Urinary bladder (tissue), 4 donors: Measurements from ENCODE around the gene CTSA. TPM values are rescaled to one million over a fixed set of nuclear protein-coding genes. Genes with fewer than 3 reads are reported as not detected.
"Not testable (repeated sequence)": the region's sequence is repeated elsewhere in the genome, so short reads cannot be mapped to it uniquely, and the experiment has no call there.

ENCODE experiments used
- DNase-seq: peaks from one replicate; pipeline ENCODE4 v3.0.0-alpha.2; 2015; ENCODE audit errors: extremely low spot score
- H3K27ac ChIP-seq: one replicate; pipeline ENCODE4 v1.5.1; 2013; ENCODE audit warnings: low read depth, mild to moderate bottlenecking, moderate library complexity
- H3K36me3 ChIP-seq: one replicate; pipeline ENCODE4 v1.6.1; 2013; ENCODE audit warnings: mild to moderate bottlenecking, moderate library complexity; ENCODE audit not compliant: insufficient read depth
- H3K4me1 ChIP-seq: one replicate; pipeline ENCODE4 v1.6.1; 2013; ENCODE audit warnings: mild to moderate bottlenecking, moderate library complexity; ENCODE audit not compliant: insufficient read depth
- H3K4me3 ChIP-seq: one replicate; pipeline ENCODE4 v1.5.1; 2013; ENCODE audit warnings: low read depth, low read length
- WGBS: extraction: QIAGEN DNeasy Blood & Tissue Kit; methylation state at CpG from one replicate; pipeline ENCODE4 v1.1.7; 2013; 5-methylcytosine and 5-hydroxymethylcytosine counted together
- polyA plus RNA-seq: library from polyadenylated mRNA; stranded (reverse); fragments of 200-250 nt; gene quantifications from one replicate; pipeline ENCODE4 v1.2.3, GENCODE V29; 2013
- total RNA-seq: library from RNA; depleted of rRNA; stranded (reverse); fragments of >200 nt; gene quantifications from one replicate; pipeline ENCODE4 v1.2.3, GENCODE V29; 2014
- donor health status: healthy with polysubstance abuse.
- donor health status: healthy.

CTSA gene
- total and polyA plus RNA-seq, 2 donors, result 31.7 to 129 TPM

DNA sequence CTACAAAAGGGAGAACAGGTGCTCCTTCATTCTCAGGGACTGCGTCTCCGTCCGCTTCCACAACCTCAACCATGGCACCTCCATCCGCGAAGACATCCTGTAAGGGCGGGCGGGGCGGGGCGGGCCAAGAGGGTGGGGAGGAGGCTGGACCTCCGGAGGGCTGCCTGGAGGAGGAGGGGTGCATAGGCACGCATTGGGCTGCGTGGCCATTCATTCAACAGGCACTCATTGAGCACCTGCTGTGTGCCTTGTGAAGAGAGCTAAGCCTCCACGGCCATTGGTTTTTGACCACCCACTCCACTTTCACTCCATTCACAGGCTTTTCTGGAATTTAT is 33.3 kb upstream of the CTSA start:
- DNase-seq, result no peak
- WGBS, result 8% methylated on average over 13 of the region's 13 CpGs
- peak overlapping the region; percentile 91 for H3K4me3 ChIP-seq
- no peaks in the 10 kb centered on the region for H3K36me3 ChIP-seq
- peak overlapping the region; percentile 68 for H3K27ac ChIP-seq
- peaks cover 3% of the 10 kb centered on the region for H3K4me1 ChIP-seq

DNA sequence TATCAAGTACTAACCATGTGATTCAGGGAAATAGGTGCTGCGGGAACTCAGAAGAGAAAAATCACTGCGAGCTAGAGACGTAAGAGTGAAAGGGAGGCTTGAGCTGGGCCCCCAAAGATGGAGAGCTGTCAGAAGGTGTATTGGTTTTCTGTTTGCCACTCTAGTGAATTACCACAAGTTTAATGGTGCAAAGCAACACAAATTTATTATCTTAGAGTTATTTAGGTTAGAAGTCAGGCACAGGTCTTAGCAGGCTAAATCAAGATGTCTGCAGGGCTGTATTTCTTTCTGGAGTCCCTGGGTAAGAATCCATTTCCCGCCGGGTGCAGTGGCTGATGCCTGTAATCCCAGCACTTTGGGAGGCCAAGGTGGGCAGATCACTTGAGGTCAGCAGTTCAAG is 31.2 kb upstream of the CTSA start:
- H3K4me1 ChIP-seq, result peaks cover 2% of the 10 kb centered on the region
- no peak overlapping the region for H3K27ac ChIP-seq
- DNase-seq, result no peak
- no peak overlapping the region for H3K4me3 ChIP-seq
- 90% methylated on average over 5 of the region's 5 CpGs for WGBS
- no peaks in the 10 kb centered on the region for H3K36me3 ChIP-seq

DNA sequence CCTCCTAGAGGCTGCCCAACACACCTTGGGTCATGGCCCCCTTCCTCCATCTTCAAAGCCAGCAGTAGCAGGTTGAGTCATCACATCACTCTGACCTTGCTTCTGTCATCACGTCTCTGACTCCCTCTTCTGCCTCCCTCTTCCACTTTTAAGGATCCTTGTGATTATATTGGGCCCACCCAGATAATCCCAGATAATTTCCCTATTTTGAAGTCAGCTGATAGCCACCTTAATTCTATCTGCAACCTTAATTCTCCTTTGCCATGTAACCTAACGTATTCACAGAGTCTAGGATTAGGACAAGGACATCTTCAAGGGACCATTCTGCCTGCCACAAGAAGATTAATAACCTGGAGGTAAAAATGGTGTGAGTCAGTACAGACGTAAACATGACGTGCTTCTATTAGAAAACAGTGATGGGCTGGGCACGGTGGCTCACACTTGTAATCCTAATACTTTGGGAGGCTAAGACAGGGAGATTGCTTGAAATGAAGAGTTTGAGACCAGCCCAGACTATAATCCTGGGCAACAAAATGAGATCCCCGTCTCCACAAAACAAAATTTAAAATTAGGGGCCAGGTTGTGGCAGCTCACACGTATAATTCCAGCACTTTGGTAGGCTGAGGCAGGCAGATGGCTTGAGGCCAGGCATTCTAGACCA is 30.4 kb upstream of the CTSA start:
- no peak overlapping the region for H3K4me3 ChIP-seq
- H3K27ac ChIP-seq, result no peak overlapping the region
- WGBS, result 69% methylated on average over 7 of the region's 7 CpGs
- no peak for DNase-seq
- H3K36me3 ChIP-seq, result no peaks in the 10 kb centered on the region
- no peaks in the 10 kb centered on the region for H3K4me1 ChIP-seq

DNA sequence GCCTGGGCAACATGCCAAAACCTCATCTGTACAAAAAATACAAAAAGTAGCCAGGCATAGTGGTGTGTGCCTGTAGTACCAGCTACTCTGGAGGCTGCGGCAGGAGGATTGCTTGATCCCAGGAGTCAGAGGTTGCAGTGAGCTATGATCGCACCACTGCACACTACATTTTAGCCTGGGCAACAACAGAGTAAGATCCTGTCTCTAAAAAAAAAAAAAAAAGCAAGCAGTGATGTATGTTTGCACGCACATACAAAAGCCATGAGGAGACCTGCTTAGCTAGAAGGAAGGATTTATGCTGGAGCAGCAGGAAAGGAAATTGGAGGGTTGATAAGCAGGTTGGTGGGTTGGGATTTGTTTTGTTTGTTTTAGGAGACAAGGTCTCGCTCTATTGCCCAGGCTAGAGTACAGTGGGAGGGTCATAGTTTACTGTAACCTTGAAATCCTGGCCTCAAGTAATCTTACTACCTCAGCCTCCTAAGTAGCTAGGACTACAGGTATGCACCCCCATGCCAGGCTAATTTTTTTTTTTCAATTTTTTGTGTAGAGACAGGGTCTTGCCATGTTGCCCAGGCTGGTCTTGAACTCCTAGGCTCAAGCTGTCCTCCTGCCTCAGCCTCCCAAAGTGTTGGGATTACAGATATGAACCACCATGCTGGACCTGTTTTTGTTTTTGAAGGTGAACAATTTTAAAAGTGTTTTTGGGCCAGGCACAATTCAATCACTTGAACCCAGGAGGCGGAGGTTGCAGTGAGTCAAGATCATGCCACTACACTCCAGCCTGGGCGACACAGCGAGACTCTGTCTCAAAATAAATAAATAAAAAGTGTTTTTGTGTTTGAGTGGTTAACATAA is 29.7 kb upstream of the CTSA start:
- no peaks in the 10 kb centered on the region for H3K36me3 ChIP-seq
- WGBS, result 91% methylated on average over 7 of the region's 7 CpGs
- DNase-seq, result no peak
- H3K27ac ChIP-seq, result no peak overlapping the region
- no peaks in the 10 kb centered on the region for H3K4me1 ChIP-seq
- H3K4me3 ChIP-seq, result no peak overlapping the region

DNA sequence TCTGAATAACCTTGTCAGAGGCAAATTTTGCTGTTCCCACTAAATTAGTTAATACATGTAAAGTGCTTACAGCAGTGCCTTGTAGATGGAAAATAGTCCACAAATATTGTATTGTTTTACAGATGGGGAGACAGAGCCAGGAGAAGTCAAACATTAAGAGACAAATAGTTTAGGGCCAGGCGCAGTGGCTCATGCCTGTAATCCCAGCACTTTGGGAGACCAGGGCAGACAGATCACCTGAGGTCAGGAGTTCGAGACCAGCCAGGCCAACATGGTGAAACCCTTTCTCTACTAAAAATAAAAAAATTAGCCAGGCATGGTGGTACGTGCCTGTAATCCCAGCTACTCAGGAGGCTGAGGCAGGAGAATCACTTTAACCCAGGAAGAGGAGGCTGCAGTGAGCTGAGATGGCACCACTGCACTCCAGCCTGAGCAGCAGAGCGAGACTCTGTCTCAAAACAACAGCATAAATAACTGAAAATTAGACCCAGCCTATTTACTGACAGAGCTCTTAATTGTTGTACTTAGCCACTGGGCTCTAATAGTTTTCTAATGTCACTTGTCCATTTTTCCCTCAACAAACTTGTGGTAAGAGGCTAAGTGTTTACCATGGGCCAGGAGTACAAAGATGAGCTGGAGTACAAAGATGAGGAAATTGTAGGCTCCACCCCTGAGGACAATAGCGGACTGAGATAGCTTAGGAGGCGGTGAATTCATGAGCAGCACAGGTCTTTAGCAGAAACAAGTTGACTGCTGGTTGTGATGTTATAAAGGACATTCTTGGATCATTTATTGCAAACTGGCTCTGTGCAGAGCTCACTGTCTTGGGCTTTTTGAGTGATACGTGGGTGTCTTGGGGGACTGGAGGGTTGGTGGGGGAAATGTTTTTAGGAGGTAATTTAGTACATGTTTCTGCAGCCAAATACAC is 27.3 kb upstream of the CTSA start:
- 90% methylated on average over 7 of the region's 7 CpGs for WGBS
- Histone ChIP-seq H3K36me3 (no peaks in the 10 kb centered on the region), H3K4me3 (no peak overlapping the region), H3K4me1 (no peaks in the 10 kb centered on the region), H3K27ac (no peak overlapping the region)
- no peak for DNase-seq

DNA sequence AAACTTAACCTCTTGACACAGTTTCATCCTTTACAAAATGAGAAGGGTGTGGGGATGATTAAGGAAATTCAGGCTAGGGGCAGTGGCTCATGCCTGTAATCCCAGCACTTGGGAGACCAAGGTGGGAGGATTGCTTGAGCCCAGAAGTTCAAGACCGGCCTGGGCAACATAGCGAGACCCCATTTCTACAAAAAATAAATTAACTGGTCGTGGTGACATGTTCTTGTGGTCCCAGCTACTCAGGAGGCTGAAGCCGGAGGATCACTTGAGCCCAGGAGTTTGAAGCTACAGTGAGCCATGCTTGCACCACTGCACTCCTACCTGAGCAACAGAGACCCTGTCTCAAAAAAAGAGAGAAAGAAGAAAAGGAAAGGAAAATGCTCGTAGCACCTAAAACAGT is 24.7 kb upstream of the CTSA start:
- WGBS, result 94% methylated on average over 5 of the region's 5 CpGs
- Histone ChIP-seq H3K4me1 (no peaks in the 10 kb centered on the region), H3K27ac (no peak overlapping the region), H3K4me3 (no peak overlapping the region), H3K36me3 (no peaks in the 10 kb centered on the region)
- no peak for DNase-seq

DNA sequence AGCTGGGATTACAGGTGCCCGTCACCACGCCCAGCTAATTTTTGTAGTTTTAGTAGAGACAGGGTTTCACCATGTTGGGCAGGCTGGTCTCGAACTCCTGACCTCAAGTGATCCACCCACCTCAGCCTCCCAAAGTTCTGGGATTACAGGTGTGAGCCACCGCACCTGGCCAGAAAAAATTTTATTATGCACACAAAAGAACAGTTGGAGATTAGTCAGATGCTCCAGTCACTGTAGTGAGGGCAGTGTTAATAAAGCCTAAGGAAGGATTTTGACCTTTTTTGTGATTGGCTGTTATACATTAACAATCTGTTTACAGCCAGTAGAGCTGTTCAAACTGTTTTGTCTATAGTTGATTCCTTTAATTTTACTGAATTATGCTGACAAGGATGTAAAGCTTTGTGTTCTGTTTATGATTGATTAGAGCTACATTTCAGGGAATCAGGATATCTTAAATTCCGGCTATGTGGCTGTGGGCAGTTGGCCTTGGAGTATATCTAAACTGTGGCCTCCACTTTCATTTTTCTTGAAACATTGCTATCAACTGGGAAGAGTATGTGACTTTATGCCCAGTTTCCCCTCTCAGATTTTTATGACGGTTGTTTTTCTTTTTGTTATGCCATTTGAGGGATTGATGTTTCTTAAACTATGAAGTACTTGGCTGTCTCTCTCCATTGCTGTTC is 23.9 kb upstream of the CTSA start:
- no peak overlapping the region for H3K4me3 ChIP-seq

DNA sequence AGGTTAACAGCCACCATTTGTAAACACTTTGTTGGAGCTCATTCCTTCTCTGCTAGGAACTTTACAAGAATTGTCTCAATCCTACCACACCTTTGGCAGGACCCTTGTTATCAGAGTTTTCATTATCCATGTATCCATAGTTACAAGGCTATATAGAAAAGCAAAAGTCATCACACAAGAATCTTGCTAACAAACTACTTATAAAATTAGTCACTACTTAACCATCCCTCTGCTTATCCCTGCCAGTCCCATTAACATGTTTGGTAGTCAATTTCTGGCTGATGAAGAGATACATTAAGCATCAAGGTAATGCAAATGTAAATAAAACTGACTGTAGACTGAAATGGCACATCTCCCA is 23.3 kb upstream of the CTSA start:
- H3K27ac ChIP-seq, result no peak overlapping the region

More for the DNA sequence above, 23.9 kb upstream of the CTSA start:
- Histone ChIP-seq H3K36me3 (no peaks in the 10 kb centered on the region), H3K27ac (no peak overlapping the region), H3K4me1 (no peaks in the 10 kb centered on the region)
- no peak for DNase-seq
- 83% methylated on average over 6 of the region's 6 CpGs for WGBS

DNA sequence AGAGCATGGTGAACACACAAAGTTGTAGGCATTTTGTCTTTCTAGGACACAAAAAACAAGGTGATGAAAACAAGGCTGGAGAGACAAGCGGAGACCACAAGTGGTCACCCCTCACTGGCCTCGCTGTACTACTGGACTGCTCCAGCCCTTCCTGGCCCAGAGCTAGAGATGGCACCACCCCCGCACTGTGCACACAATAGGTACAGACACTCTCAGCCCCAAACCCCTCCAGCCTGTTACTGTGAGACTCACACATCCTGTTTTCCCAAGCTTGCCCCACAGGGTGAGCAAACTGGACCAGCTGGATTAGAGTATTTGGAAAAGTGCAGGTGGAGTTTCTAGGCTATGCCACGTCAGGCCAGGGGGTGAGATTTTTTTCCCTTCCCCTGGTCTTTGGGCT is 18.5 kb upstream of the CTSA start:
- no peaks in the 10 kb centered on the region for H3K36me3 ChIP-seq
- no peak for DNase-seq
- WGBS, result 92% methylated on average over 4 of the region's 4 CpGs
- H3K4me3 ChIP-seq, result no peak overlapping the region
- H3K27ac ChIP-seq, result no peak overlapping the region
- no peaks in the 10 kb centered on the region for H3K4me1 ChIP-seq

More for the DNA sequence above, 23.3 kb upstream of the CTSA start:
- DNase-seq, result no peak
- H3K4me3 ChIP-seq, result no peak overlapping the region
- H3K36me3 ChIP-seq, result no peaks in the 10 kb centered on the region
- no peaks in the 10 kb centered on the region for H3K4me1 ChIP-seq

DNA sequence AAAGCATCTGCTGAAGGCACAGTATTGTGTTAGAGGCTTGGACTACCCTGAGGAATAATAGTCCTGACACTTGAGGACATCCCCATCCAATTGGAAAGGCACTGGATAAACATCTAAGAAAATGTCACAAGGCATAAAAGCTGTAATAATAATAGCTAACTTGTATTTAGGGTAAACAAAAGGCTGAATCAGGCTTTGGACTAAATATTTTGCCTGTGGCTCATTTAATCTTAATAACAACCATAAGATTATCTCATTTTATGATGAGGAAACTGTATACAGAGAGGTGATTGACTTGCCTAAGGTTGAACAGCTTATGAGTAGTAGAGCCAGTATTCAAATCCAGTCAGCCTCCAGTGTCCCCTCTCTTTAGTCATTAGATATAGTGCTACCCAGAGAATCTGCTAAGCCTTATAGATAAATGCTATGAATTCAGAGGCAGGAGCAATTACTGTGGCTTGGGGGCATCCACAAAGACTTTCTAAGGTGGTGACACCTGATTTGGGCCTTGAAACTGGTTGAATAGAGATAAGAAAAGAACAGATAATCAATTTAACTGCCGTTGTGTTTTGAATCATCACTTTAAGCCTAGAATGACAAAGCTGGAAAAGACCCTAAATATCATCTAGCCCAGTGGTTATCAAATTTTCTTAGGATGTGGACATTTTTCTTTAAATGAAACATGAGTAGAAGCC is 17.6 kb upstream of the CTSA start:
- WGBS, result 79% methylated on average over 1 of the region's 1 CpG
- H3K4me3 ChIP-seq, result no peak overlapping the region
- no peak for DNase-seq
- no peak overlapping the region for H3K27ac ChIP-seq
- H3K4me1 ChIP-seq, result no peaks in the 10 kb centered on the region
- H3K36me3 ChIP-seq, result no peaks in the 10 kb centered on the region

DNA sequence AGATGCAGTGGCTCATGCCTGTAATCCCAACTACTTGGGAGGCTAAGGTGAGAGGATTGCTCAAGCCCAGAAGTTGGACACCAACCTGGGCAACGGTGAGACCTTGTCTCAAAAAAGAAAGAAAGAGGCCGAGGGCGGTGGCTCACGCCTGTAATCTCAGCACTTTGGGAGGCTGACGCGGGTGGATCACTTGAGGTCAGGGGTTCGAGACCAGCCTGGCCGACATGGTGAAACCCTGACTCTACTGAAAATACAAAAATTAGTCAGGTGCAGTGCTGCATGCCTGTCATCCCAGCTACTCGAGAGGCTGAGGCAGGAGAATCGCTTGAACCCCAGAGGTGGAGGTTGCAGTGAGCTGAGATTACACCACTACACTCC is 17.0 kb upstream of the CTSA start:
- H3K36me3 ChIP-seq, H3K4me1 ChIP-seq, H3K27ac ChIP-seq, DNase-seq, H3K4me3 ChIP-seq: not testable (repeated sequence)
- WGBS, result 95% methylated on average over 10 of the region's 10 CpGs

DNA sequence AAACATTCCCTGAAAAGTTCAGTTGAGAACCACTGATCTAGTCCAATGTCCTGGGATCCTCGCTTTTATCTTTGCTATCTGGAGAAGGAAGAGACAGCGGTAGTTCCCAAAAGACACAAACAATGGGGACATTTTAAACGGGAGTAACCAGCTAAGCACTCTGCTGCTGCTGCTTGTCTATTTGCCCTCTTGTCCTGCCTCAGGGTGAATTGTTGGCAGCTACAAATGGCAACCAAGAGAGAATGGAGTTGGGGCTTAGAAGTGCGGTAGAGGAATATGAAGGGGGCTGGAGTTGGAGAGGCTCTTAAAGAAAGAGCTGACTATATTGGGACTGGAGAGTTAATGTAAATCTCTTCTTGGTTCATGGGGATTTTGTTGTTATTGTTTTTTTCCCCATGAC is 16.6 kb upstream of the CTSA start:
- Histone ChIP-seq H3K36me3 (no peaks in the 10 kb centered on the region), H3K27ac (no peak overlapping the region), H3K4me3 (no peak overlapping the region), H3K4me1 (no peaks in the 10 kb centered on the region)
- no peak for DNase-seq
- 83% methylated on average over 4 of the region's 4 CpGs for WGBS
